Activated CD4-positive, alpha-beta memory T cell treated with anti-CD3 and anti-CD28 coated beads, Interleukin-2, amount 10 ng/mL, durations not matched to agents 7 days and 5 days (primary cell): ENCODE measurements around the gene MSLN. TPM values are rescaled to one million over a fixed set of nuclear protein-coding genes. Genes with fewer than 3 reads are reported as not detected.
A peak's percentile ranks its signal among the peaks of the same experiment; 100 is the strongest.

ENCODE experiments used
- CTCF ChIA-PET: fragments of 350-600 bp; sonication (Branson Sonifier 250); formaldehyde crosslinking; loops from one replicate; lab custom pipeline; 2021; ENCODE audit warnings: antibody characterized with exemption, inconsistent platforms; lab: Charles Lee
- POLR2A ChIA-PET: fragments of 350-600 bp; sonication (Branson Sonifier 250); formaldehyde crosslinking; loops from one replicate; lab custom pipeline; 2021; ENCODE audit warnings: antibody characterized with exemption; lab: Charles Lee
- DNase-seq: peaks from one replicate; pipeline ENCODE4 v3.0.0-alpha.2; 2020
- H3K27ac Mint-ChIP-seq: one replicate; pipeline ENCODE4 v1.8.0; 2021; ENCODE audit warnings: mild to moderate bottlenecking, mixed read lengths
- H3K27me3 Mint-ChIP-seq: one replicate; pipeline ENCODE4 v1.8.0; 2021; ENCODE audit warnings: mixed read lengths
- H3K36me3 Mint-ChIP-seq: one replicate; pipeline ENCODE4 v1.8.0; 2021; ENCODE audit warnings: low read depth, mixed read lengths
- H3K4me1 Mint-ChIP-seq: one replicate; pipeline ENCODE4 v1.8.0; 2021; ENCODE audit warnings: mixed read lengths
- H3K4me3 Mint-ChIP-seq: one replicate; pipeline ENCODE4 v1.8.0; 2021; ENCODE audit warnings: mild to moderate bottlenecking, mixed read lengths
- H3K9me3 Mint-ChIP-seq: one replicate; pipeline ENCODE4 v1.8.0; 2021; ENCODE audit warnings: mixed read lengths
- total RNA-seq, 2 experiments: library from RNA; stranded (reverse); gene quantifications; one replicate each; pipeline ENCODE4 v1.2.3, GENCODE V29; 2021

MSLN gene
- total RNA-seq, 2 experiments from 2014 or later = not detected

DNA sequence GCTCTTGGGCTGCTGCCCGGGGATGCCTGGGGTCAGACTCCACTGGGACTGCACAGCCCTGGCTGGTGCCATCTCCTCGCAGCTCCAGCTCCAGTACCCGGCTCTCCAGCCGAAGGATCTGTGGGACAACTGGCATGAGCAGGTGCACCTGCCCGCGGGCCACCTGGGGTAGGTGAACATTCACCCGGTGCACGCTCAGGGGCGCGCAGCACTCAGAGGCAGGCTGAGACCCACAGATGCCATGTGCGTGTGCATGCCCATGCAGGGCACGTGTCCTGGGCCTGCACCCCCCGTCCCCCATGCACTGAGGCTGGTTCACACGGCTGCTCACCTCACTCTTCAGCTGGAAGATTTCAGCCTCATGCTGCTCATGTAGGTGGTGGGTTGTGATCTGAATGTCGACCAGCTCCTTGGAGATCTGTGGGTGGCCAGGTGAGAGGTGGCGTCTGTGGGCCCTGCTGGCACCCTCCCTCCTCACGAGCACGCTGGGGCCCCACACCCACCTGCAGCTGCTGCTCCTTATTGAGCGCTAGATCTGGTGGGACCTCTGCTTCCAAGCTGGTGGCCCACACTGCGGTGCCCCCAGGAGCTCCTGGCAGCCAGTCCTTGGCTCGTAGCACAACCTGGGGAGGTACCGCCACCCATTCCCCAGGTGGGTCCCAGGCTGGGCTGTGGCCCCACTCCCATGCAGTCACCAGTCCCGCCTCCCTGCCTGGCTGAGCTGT is 34.9 kb upstream of the MSLN start:
- peaks cover 4% of the 10 kb centered on the region for H3K4me1 Mint-ChIP-seq
- H3K27me3 Mint-ChIP-seq = no peaks in the 10 kb centered on the region
- DNase-seq = no peak
- ChIA-PET CTCF (interaction anchor here (1.8 to 2.2 kb wide), 2 partner anchors 10 to 13 kb away, joined by 8 to 12 read pairs; no protein-coding TSS in a partner anchor), POLR2A (interaction anchor here (0.7 to 2.3 kb wide), 4 partner anchors 10 to 36 kb away, joined by 3 to 15 read pairs (median 4); partner anchors contain the start of genes CIAO3 and METRN)
- H3K9me3 Mint-ChIP-seq = no peaks in the 10 kb centered on the region
- H3K36me3 Mint-ChIP-seq = no peaks in the 10 kb centered on the region
- no peak overlapping the region for H3K27ac Mint-ChIP-seq
- no peak overlapping the region for H3K4me3 Mint-ChIP-seq

GRCh38 chr16:726188-726437 is 34.4 kb upstream of the MSLN start:
- Mint-ChIP-seq H3K4me3 (no peak overlapping the region), H3K27ac (no peak overlapping the region), H3K4me1 (peaks cover 3% of the 10 kb centered on the region), H3K9me3 (no peaks in the 10 kb centered on the region), H3K27me3 (no peaks in the 10 kb centered on the region), H3K36me3 (no peaks in the 10 kb centered on the region)
- no peak for DNase-seq
- ChIA-PET CTCF (interaction anchor here (1.8 to 2.2 kb wide), 2 partner anchors 10 to 13 kb away, joined by 8 to 12 read pairs; no protein-coding TSS in a partner anchor), POLR2A (interaction anchor here (0.7 to 2.3 kb wide), 3 partner anchors 10 to 37 kb away, joined by 3 to 15 read pairs (median 3); partner anchors contain the start of gene METRN)

- DNase-seq = peak; percentile 65
- H3K27ac Mint-ChIP-seq = no peak within 1 kb of the TSS
- H3K27me3 Mint-ChIP-seq = no peaks in the 10 kb centered on the region
- POLR2A ChIA-PET = interaction anchor here (0.7 to 2.5 kb wide), 5 partner anchors 10 to 36 kb away, joined by 3 to 15 read pairs (median 7); partner anchors contain the start of genes CIAO3 and METRN
- CTCF ChIA-PET = interaction anchor here (1.5 to 1.8 kb wide), 3 partner anchors 14 to 24 kb away, joined by 3 to 12 read pairs (median 4); no protein-coding TSS in a partner anchor
- peak within 1 kb of the TSS; percentile 56 for H3K4me3 Mint-ChIP-seq
- H3K9me3 Mint-ChIP-seq = no peaks in the 10 kb centered on the region
- H3K4me1 Mint-ChIP-seq = peaks cover 3% of the 10 kb centered on the region
- no peaks in the 10 kb centered on the region for H3K36me3 Mint-ChIP-seq
Measured at GRCh38 chr16:726438-727290, 33.9 kb upstream of the MSLN start, which contains the start of the genes CCDC78 and HAGHL. TSS of gene CCDC78 (minus strand) at chr16:726443. CDS start at chr16:726367, 76 bp downstream. TSS of gene HAGHL (plus strand) at chr16:727106. CDS start at chr16:727510, 404 bp downstream.

GRCh38 chr16:727291-727977 is 33.1 kb upstream of the MSLN start:
- Mint-ChIP-seq H3K27me3 (no peaks in the 10 kb centered on the region), H3K4me3 (peak overlapping the region; percentile 46), H3K27ac (no peak overlapping the region), H3K36me3 (no peaks in the 10 kb centered on the region), H3K9me3 (no peaks in the 10 kb centered on the region), H3K4me1 (peaks cover 3% of the 10 kb centered on the region)
- ChIA-PET POLR2A (interaction anchor here (1.1 to 2.5 kb wide), 5 partner anchors 9 to 37 kb away, joined by 3 to 7 read pairs (median 7); partner anchors contain the start of genes CIAO3 and WDR24), CTCF (interaction anchor here (1.3 to 1.9 kb wide), 4 partner anchors 14 to 24 kb away, joined by 3 to 9 read pairs (median 4); partner anchors contain the start of gene CIAO3)
- DNase-seq = peak; percentile 46

DNA sequence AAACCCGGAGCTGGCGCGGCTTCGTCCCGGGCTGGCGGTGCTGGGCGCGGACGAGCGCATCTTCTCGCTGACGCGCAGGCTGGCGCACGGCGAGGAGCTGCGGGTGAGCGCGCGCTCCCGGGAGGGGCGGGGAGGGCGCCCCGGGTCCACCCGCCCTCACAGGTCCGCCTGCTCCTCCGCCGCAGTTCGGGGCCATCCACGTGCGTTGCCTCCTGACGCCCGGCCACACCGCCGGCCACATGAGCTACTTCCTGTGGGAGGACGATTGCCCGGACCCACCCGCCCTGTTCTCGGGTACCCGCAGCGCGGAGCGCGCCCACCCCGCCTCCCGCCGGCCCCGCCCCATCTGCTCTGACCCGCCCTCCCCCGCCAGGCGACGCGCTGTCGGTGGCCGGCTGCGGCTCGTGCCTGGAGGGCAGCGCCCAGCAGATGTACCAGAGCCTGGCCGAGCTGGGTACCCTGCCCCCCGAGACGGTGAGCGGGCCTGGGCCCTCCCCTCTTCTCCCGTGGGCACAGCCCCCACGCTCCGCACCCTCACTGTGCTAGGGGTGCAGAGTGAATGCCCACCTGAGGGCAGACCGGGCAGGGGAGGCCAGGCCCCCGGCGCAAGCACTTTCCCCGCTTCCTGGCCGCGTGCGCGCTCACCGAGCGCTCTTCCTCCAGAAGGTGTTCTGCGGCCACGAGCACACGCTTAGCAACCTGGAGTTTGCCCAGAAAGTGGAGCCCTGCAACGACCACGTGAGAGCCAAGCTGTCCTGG is 32.2 kb upstream of the MSLN start:
- H3K27me3 Mint-ChIP-seq = no peaks in the 10 kb centered on the region
- peaks cover 3% of the 10 kb centered on the region for H3K4me1 Mint-ChIP-seq
- H3K4me3 Mint-ChIP-seq = no peak overlapping the region
- H3K27ac Mint-ChIP-seq = no peak overlapping the region
- ChIA-PET CTCF (interaction anchor here (1.3 to 1.9 kb wide), 3 partner anchors 13 to 18 kb away, joined by 4 to 9 read pairs (median 4); partner anchors contain the start of gene CIAO3), POLR2A (interaction anchor here (0.7 to 2.5 kb wide), 6 partner anchors 8 to 60 kb away, joined by 4 to 7 read pairs (median 6); partner anchors contain the start of genes CHTF18, CIAO3, RPUSD1 and WDR24)
- H3K36me3 Mint-ChIP-seq = peaks cover 4% of the 10 kb centered on the region
- DNase-seq = peak; percentile 64
- H3K9me3 Mint-ChIP-seq = no peaks in the 10 kb centered on the region

GRCh38 chr16:728890-729744 is 31.4 kb upstream of the MSLN start:
- Mint-ChIP-seq H3K27ac (no peak overlapping the region), H3K36me3 (peaks cover 4% of the 10 kb centered on the region), H3K4me1 (peaks cover 3% of the 10 kb centered on the region), H3K9me3 (no peaks in the 10 kb centered on the region), H3K27me3 (no peaks in the 10 kb centered on the region), H3K4me3 (no peak overlapping the region)
- CTCF ChIA-PET = interaction anchor here (1.9 kb wide), 1 partner anchor 12 kb away, joined by 9 read pairs; the partner anchor contains the start of gene CIAO3
- no peak for DNase-seq
- POLR2A ChIA-PET = interaction anchor here (0.7 to 2.5 kb wide), 4 partner anchors 13 to 59 kb away, joined by 4 to 7 read pairs (median 6); partner anchors contain the start of genes CHTF18, RPUSD1 and WDR24

- ChIA-PET POLR2A (interaction anchor here (0.7 to 1.3 kb wide), 5 partner anchors 10 to 58 kb away, joined by 3 to 4 read pairs (median 4); partner anchors contain the start of genes CHTF18, CIAO3 and RPUSD1), CTCF (no interaction called here)
- Mint-ChIP-seq H3K36me3 (peaks cover 9% of the 10 kb centered on the region), H3K4me3 (no peak overlapping the region), H3K9me3 (no peaks in the 10 kb centered on the region), H3K27ac (no peak overlapping the region), H3K27me3 (no peaks in the 10 kb centered on the region), H3K4me1 (peaks cover 3% of the 10 kb centered on the region)
- DNase-seq = no peak
Measured at GRCh38 chr16:729768-730665, 30.5 kb upstream of the MSLN start.

- POLR2A ChIA-PET = interaction anchor here (0.9 to 1.3 kb wide), 4 partner anchors 9 to 57 kb away, joined by 3 to 4 read pairs (median 4); partner anchors contain the start of genes CHTF18, CIAO3 and RPUSD1
- CTCF ChIA-PET = interaction anchor here (0.8 to 1.4 kb wide), 2 partner anchors 56 to 173 kb away, joined by 3 read pairs; no protein-coding TSS in a partner anchor
- Mint-ChIP-seq H3K9me3 (no peaks in the 10 kb centered on the region), H3K4me3 (no peak overlapping the region), H3K4me1 (peaks cover 12% of the 10 kb centered on the region), H3K36me3 (peaks cover 13% of the 10 kb centered on the region), H3K27ac (no peak overlapping the region), H3K27me3 (no peaks in the 10 kb centered on the region)
- no peak for DNase-seq
Measured at GRCh38 chr16:730666-731509, 29.6 kb upstream of the MSLN start.

- no peaks in the 10 kb centered on the region for H3K9me3 Mint-ChIP-seq
- H3K27me3 Mint-ChIP-seq = no peaks in the 10 kb centered on the region
- ChIA-PET POLR2A (interaction anchor here (1.6 kb wide), 1 partner anchor 11 kb away, joined by 6 read pairs; the partner anchor contains the start of gene ANTKMT), CTCF (interaction anchor here (1.4 kb wide), 1 partner anchor 54 kb away, joined by 3 read pairs; no protein-coding TSS in a partner anchor)
- no peak overlapping the region for H3K27ac Mint-ChIP-seq
- DNase-seq = no peak
- peaks cover 21% of the 10 kb centered on the region for H3K36me3 Mint-ChIP-seq
- H3K4me1 Mint-ChIP-seq = peaks cover 21% of the 10 kb centered on the region
- no peak overlapping the region for H3K4me3 Mint-ChIP-seq
Measured at GRCh38 chr16:732332-732731, 28.2 kb upstream of the MSLN start.
